Neural cell (in vitro differentiated cells): Measurements from ENCODE around the gene RNF145.

ENCODE experiments used
- CTCF ChIP-seq: fragments of 450-650 bp; IDR thresholded peaks from 2 replicates; pipeline ENCODE4 v1.5.1; 2014; ENCODE audit warnings: antibody characterized with exemption, mild to moderate bottlenecking, moderate library complexity; ENCODE audit not compliant: poor library complexity, severe bottlenecking
- TAF1 ChIP-seq: IDR thresholded peaks from 2 replicates; pipeline ENCODE4 v1.6.1; 2012; ENCODE audit warnings: low read depth

DNA sequence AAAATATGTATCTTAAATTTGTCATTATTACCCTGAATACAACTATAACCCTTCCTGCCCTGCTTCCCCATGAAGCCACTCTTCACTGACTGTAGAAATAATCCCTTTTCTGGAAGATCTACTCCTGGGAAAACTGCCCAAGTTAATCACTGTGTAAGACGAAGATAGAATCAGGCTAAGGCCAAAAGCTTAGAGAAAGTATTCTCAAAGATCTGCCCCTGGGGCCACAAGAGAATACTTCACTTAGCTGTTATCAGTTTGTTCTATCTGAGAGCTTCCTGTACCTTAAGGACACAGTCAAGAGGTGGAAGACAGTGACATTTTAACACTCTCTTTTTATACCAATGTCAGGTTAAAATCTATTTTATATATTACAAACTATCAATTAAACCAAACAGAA, 33.8 kb downstream of the RNF145 start:
- TF ChIP-seq TAF1 (no peak), CTCF (no peak)
